Lower leg skin (tissue), 3 donors: ENCODE results near the gene CDYL2.

Experiments
- CTCF ChIP-seq, 3 donors: fragments of 450-650 bp; IDR thresholded peaks; one replicate each; pipeline ENCODE4 v1.5.1; 2016; ENCODE audit warnings: antibody characterized with exemption in 3 of 3, mild to moderate bottlenecking in 3 of 3, moderate library complexity in 2 of 3
- POLR2A ChIP-seq, 2 donors: fragments of 450-650 bp; IDR thresholded peaks; one replicate each; pipeline ENCODE4 v1.6.1; 2016 to 2017; ENCODE audit warnings: antibody characterized with exemption in 2 of 2, mild to moderate bottlenecking in 1 of 2, moderate library complexity in 1 of 2

- TF ChIP-seq CTCF (IDR thresholded peaks at IDR 0.05) (no peak), POLR2A (IDR thresholded peaks at IDR 0.05) (no peak)
These were observed 224.1 kb downstream of the CDYL2 start for GRCh38 chr16:80580109-80580832.
